ENCODE results near the gene ZNF483. TPM values are rescaled to one million over a fixed set of nuclear protein-coding genes. Genes with fewer than 3 reads are reported as not detected.

ZNF483 gene
- total and polyA plus RNA-seq, 2 donors from 2014 or later = 0.43 to 14.5 TPM

- FAIRE-seq (no peak), DNase-seq (no peak)
- no peaks in the 10 kb centered on the region for H3K4me1 ChIP-seq (ENCODE audit: control insufficient read depth in 2 of 3, insufficient read depth in 2 of 3, low read depth in 1 of 3, low read length in 3 of 3)
- no peak overlapping the region for H3K27ac ChIP-seq (ENCODE audit: low read depth in 2 of 2, low read length in 2 of 2)
- no peak for TF ChIP-seq CTCF (IDR thresholded peaks at IDR 0.05; ENCODE audit: borderline replicate concordance, extremely low read depth, insufficient read depth)
- no peak overlapping the region for H3K4me3 ChIP-seq (ENCODE audit: low read length in 3 of 3)
- H3K9ac ChIP-seq (ENCODE audit: low read length in 3 of 3) = no peak overlapping the region
- intact Hi-C loops (cut with DNase I) = no loop called here
- H3K27me3 ChIP-seq (ENCODE audit: control insufficient read depth, insufficient read depth, low read length) = no peaks in the 10 kb centered on the region
- no peaks in the 10 kb centered on the region for H3K36me3 ChIP-seq (ENCODE audit: control insufficient read depth in 2 of 3, insufficient read depth in 3 of 3, low read length in 3 of 3)
- no peaks in the 10 kb centered on the region for H3K9me3 ChIP-seq (ENCODE audit: control insufficient read depth in 2 of 3, insufficient read depth in 1 of 3, low read length in 3 of 3)
Measured at GRCh38 chr9:111516061-111516465, 8.9 kb upstream of the ZNF483 start.

- Histone ChIP-seq H3K4me3 (ENCODE audit: low read length in 3 of 3) (peak overlapping the region; percentile 81 to 86 (median 83)), H3K27ac (ENCODE audit: low read depth in 2 of 2, low read length in 2 of 2) (no peak overlapping the region), H3K36me3 (ENCODE audit: control insufficient read depth in 2 of 3, insufficient read depth in 3 of 3, low read length in 3 of 3) (no peaks in the 10 kb centered on the region), H3K9ac (ENCODE audit: low read length in 3 of 3) (peak overlapping the region in 1 of 3 donors; percentile 38), H3K9me3 (ENCODE audit: control insufficient read depth in 2 of 3, insufficient read depth in 1 of 3, low read length in 3 of 3) (no peaks in the 10 kb centered on the region), H3K4me1 (ENCODE audit: control insufficient read depth in 2 of 3, insufficient read depth in 2 of 3, low read depth in 1 of 3, low read length in 3 of 3) (peaks cover 0 to 5% (median 4%) of the 10 kb centered on the region in 3 donors), H3K27me3 (ENCODE audit: control insufficient read depth, insufficient read depth, low read length) (no peaks in the 10 kb centered on the region)
- TF ChIP-seq CTCF (IDR thresholded peaks at IDR 0.05; ENCODE audit: borderline replicate concordance, extremely low read depth, insufficient read depth) = no peak
- DNase-seq = no peak
- intact Hi-C loops (cut with DNase I) = no loop called here
- no peak for FAIRE-seq
Measured at GRCh38 chr9:111524731-111525055, 286 bp upstream of the ZNF483 start.

GRCh38 chr9:111527347-111527746, 2.4 kb downstream of the ZNF483 start:
- H3K27ac ChIP-seq (ENCODE audit: low read depth in 2 of 2, low read length in 2 of 2) = no peak overlapping the region
- TF ChIP-seq CTCF (IDR thresholded peaks at IDR 0.05; ENCODE audit: borderline replicate concordance, extremely low read depth, insufficient read depth) = no peak
- H3K9me3 ChIP-seq (ENCODE audit: control insufficient read depth in 2 of 3, insufficient read depth in 1 of 3, low read length in 3 of 3) = no peaks in the 10 kb centered on the region
- no peaks in the 10 kb centered on the region for H3K36me3 ChIP-seq (ENCODE audit: control insufficient read depth in 2 of 3, insufficient read depth in 3 of 3, low read length in 3 of 3)
- H3K4me3 ChIP-seq (ENCODE audit: low read length in 3 of 3) = no peak overlapping the region
- DNase-seq (no peak), FAIRE-seq (no peak)
- H3K27me3 ChIP-seq (ENCODE audit: control insufficient read depth, insufficient read depth, low read length) = no peaks in the 10 kb centered on the region
- H3K9ac ChIP-seq (ENCODE audit: low read length in 3 of 3) = no peak overlapping the region
- intact Hi-C loops (cut with DNase I) = no loop called here
- peaks cover 0 to 5% (median 4%) of the 10 kb centered on the region in 3 donors for H3K4me1 ChIP-seq (ENCODE audit: control insufficient read depth in 2 of 3, insufficient read depth in 2 of 3, low read depth in 1 of 3, low read length in 3 of 3)

- peaks cover 0 to 6% (median 2%) of the 10 kb centered on the region in 3 donors for H3K36me3 ChIP-seq (ENCODE audit: control insufficient read depth in 2 of 3, insufficient read depth in 3 of 3, low read length in 3 of 3)
- no peak overlapping the region for H3K9ac ChIP-seq (ENCODE audit: low read length in 3 of 3)
- no peak for DNase-seq
- no peak for FAIRE-seq
- H3K27ac ChIP-seq (ENCODE audit: low read depth in 2 of 2, low read length in 2 of 2) = no peak overlapping the region
- peaks cover 0 to 5% (median 4%) of the 10 kb centered on the region in 3 donors for H3K4me1 ChIP-seq (ENCODE audit: control insufficient read depth in 2 of 3, insufficient read depth in 2 of 3, low read depth in 1 of 3, low read length in 3 of 3)
- no peaks in the 10 kb centered on the region for H3K27me3 ChIP-seq (ENCODE audit: control insufficient read depth, insufficient read depth, low read length)
- no peak for TF ChIP-seq CTCF (IDR thresholded peaks at IDR 0.05; ENCODE audit: borderline replicate concordance, extremely low read depth, insufficient read depth)
- intact Hi-C loops (cut with DNase I) = no loop called here
- H3K4me3 ChIP-seq (ENCODE audit: low read length in 3 of 3) = no peak overlapping the region
- peaks cover 0 to 9% (median 5%) of the 10 kb centered on the region in 3 donors for H3K9me3 ChIP-seq (ENCODE audit: control insufficient read depth in 2 of 3, insufficient read depth in 1 of 3, low read length in 3 of 3)
Measured at GRCh38 chr9:111529787-111530186, 4.8 kb downstream of the ZNF483 start.

All from kidney (tissue), 14 donors.